ENCODE data around the gene ZNF418. TPM values are rescaled to one million over a fixed set of nuclear protein-coding genes. Genes with fewer than 3 reads are reported as not detected.
"Not testable (repeated sequence)": the region's sequence is repeated elsewhere in the genome, so short reads cannot be mapped to it uniquely, and the experiment has no call there.

Gene ZNF418
- total RNA-seq, 1 donor from 2014 or later = 5.5 TPM

GRCh38 chr19:57888107-57888559, 47.1 kb downstream of the ZNF418 start:
- Histone ChIP-seq H3K27me3 (ENCODE audit: control insufficient read depth, insufficient read depth, low read length) (no peaks in the 10 kb centered on the region), H3K4me3 (ENCODE audit: low read depth, low read length) (peak overlapping the region; percentile 83), H3K36me3 (ENCODE audit: control insufficient read depth, insufficient read depth, low read length) (peaks cover 2% of the 10 kb centered on the region)
- FAIRE-seq = no peak
- peak; percentile 54 for DNase-seq (ENCODE audit: low read depth)
- TF ChIP-seq CTCF (IDR thresholded peaks at IDR 0.05; ENCODE audit: insufficient read depth, low read length, severe bottlenecking) = no peak

- FAIRE-seq (no peak), DNase-seq (ENCODE audit: low read depth) (peak; percentile 18)
- H3K36me3 ChIP-seq (ENCODE audit: control insufficient read depth, insufficient read depth, low read length) = peaks cover 2% of the 10 kb centered on the region
- H3K27me3 ChIP-seq (ENCODE audit: control insufficient read depth, insufficient read depth, low read length) = no peaks in the 10 kb centered on the region
- TF ChIP-seq CTCF (IDR thresholded peaks at IDR 0.05; ENCODE audit: insufficient read depth, low read length, severe bottlenecking) = no peak
- H3K4me3 ChIP-seq (ENCODE audit: low read depth, low read length) = peak overlapping the region; percentile 83
These were observed 47.8 kb downstream of the ZNF418 start for GRCh38 chr19:57887195-57887941.

- peaks cover 2% of the 10 kb centered on the region for H3K36me3 ChIP-seq (ENCODE audit: control insufficient read depth, insufficient read depth, low read length)
- no peak for TF ChIP-seq CTCF (IDR thresholded peaks at IDR 0.05; ENCODE audit: insufficient read depth, low read length, severe bottlenecking)
- FAIRE-seq (no peak), DNase-seq (ENCODE audit: low read depth) (no peak)
- H3K4me3 ChIP-seq (ENCODE audit: low read depth, low read length) = no peak overlapping the region
- H3K27me3 ChIP-seq (ENCODE audit: control insufficient read depth, insufficient read depth, low read length) = no peaks in the 10 kb centered on the region
These were observed 49.2 kb downstream of the ZNF418 start for GRCh38 chr19:57886046-57886445.

DNA sequence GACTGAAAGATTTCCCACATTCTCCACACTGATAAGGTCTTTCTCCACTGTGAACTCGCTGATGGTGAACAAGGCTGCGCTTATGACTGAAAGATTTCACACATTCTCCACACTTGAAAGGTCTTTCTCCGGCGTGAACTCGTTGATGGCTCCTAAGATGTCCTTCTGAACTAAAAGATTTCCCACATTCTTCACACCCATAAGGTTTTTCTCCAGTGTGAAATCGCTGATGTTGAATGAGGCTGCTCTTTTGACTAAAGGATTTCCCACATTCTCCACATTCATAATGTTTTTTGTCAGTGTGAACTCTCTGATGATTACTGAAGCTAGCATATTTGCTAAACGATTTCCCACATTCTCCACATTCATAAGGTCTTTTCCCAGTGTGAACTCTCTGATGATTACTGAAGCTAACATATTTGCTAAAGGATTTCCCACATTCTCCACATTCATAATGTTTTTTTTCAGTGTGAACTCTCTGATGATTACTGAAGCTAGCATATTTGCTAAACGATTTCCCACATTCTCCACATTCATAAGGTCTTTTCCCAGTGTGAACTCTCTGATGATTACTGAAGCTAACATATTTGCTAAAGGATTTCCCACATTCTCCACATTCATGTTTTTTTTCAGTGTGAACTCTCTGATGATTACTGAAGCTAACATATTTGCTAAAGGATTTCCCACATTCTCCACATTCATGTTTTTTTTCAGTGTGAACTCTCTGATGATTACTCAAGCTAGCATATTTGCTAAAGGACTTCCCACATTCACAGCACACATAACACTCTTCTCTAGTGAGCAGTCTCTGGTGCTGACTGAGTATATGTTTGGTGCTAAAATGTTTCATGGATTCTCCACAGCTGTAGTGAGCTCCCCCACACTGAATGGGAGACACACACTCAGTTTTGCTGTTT, 61.1 kb downstream of the ZNF418 start:
- H3K4me3 ChIP-seq (ENCODE audit: low read depth, low read length); H3K36me3 ChIP-seq (ENCODE audit: control insufficient read depth, insufficient read depth, low read length); FAIRE-seq; H3K27me3 ChIP-seq (ENCODE audit: control insufficient read depth, insufficient read depth, low read length); DNase-seq (ENCODE audit: low read depth): not testable (repeated sequence)

GRCh38 chr19:57872450-57872849, 62.8 kb downstream of the ZNF418 start:
- no peaks in the 10 kb centered on the region for H3K27me3 ChIP-seq (ENCODE audit: control insufficient read depth, insufficient read depth, low read length)
- no peak for DNase-seq (ENCODE audit: low read depth)
- H3K36me3 ChIP-seq (ENCODE audit: control insufficient read depth, insufficient read depth, low read length) = peaks cover 4% of the 10 kb centered on the region
- no peak for TF ChIP-seq CTCF (IDR thresholded peaks at IDR 0.05; ENCODE audit: insufficient read depth, low read length, severe bottlenecking)
- no peak for FAIRE-seq
- no peak overlapping the region for H3K4me3 ChIP-seq (ENCODE audit: low read depth, low read length)

Other genes starting within 250 kb of the ZNF418 start
- gene ZNF154, start 226.2 kb downstream of the ZNF418 start, total RNA-seq = 0.53 and 1.2 TPM in 2 replicates
- 5.8 and 7.3 TPM in 2 replicates for gene ZNF671, start 207.8 kb downstream of the ZNF418 start, total RNA-seq
- gene ZNF776, start 188.6 kb downstream of the ZNF418 start, total RNA-seq = 12.4 and 14.0 TPM in 2 replicates
- gene ZNF586, start 165.7 kb downstream of the ZNF418 start, total RNA-seq = 11.6 and 16.1 TPM in 2 replicates
- gene ZNF552, start 120.5 kb downstream of the ZNF418 start, total RNA-seq = 7.0 and 8.2 TPM in 2 replicates
- 19.8 and 36.1 TPM in 2 replicates for gene ZNF587B, start 105.1 kb downstream of the ZNF418 start, total RNA-seq
- 11.8 and 19.5 TPM in 2 replicates for gene ZNF587, start 85.5 kb downstream of the ZNF418 start, total RNA-seq
- gene ZNF814, start 46.4 kb downstream of the ZNF418 start, total RNA-seq = 6.4 and 6.8 TPM in 2 replicates
- gene ZNF417, start 18.8 kb downstream of the ZNF418 start, total RNA-seq = 14.2 and 15.5 TPM in 2 replicates
- gene ZNF256, start 12.3 kb upstream of the ZNF418 start, total RNA-seq = 8.3 and 8.4 TPM in 2 replicates
- 0.26 and 0.38 TPM in 2 replicates for gene C19orf18, start 39.1 kb upstream of the ZNF418 start, total RNA-seq
- gene ZNF606, start 67.4 kb upstream of the ZNF418 start, total RNA-seq = 9.2 and 12.8 TPM in 2 replicates
- gene ZSCAN1, start 98.6 kb upstream of the ZNF418 start, total RNA-seq = under 0.01 TPM in 1 of 2 replicates, not detected in the other
- gene ZNF135, start 123.9 kb upstream of the ZNF418 start, total RNA-seq = 1.6 and 3.7 TPM in 2 replicates
- 16.6 and 40.8 TPM in 2 replicates for gene ZSCAN18, start 162.8 kb upstream of the ZNF418 start, total RNA-seq
- gene ZNF329, start 215.4 kb upstream of the ZNF418 start, total RNA-seq = 14.1 and 14.5 TPM in 2 replicates
- gene ZNF274, start 247.7 kb upstream of the ZNF418 start, total RNA-seq = 28.2 and 36.5 TPM in 2 replicates